GM19438 (cell line): ENCODE measurements around the gene MKKS.
"Not testable (repeated sequence)": the region's sequence is repeated elsewhere in the genome, so short reads cannot be mapped to it uniquely, and the experiment has no call there.

ENCODE experiments used
- ATAC-seq: cut with Tn5 transposase; IDR thresholded peaks from one replicate; pipeline ENCODE4 v1.9.1; 2021; ENCODE audit warnings: low read depth; ENCODE audit not compliant: unreplicated experiment

Gene MKKS

DNA sequence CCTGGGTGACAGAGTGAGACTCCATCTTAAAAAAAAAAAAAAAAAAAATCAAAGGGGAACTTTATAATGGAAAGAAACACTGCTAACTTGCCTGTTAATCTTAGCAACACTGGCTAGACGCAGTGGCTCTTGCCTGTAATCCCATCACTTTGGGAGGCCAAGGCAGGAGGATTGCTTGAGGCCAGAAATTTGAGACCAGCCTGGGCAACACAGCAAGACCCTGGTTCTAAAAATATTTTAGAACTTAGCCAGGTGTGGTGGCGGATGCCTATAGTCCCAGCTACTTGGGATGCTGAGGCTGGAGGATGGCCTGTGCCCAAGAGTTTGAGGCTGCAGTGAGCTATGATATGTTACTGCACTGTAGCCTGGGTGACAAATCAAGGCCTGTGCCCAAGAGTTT is 16.8 kb downstream of the MKKS start:
- ATAC-seq: not testable (repeated sequence)

DNA sequence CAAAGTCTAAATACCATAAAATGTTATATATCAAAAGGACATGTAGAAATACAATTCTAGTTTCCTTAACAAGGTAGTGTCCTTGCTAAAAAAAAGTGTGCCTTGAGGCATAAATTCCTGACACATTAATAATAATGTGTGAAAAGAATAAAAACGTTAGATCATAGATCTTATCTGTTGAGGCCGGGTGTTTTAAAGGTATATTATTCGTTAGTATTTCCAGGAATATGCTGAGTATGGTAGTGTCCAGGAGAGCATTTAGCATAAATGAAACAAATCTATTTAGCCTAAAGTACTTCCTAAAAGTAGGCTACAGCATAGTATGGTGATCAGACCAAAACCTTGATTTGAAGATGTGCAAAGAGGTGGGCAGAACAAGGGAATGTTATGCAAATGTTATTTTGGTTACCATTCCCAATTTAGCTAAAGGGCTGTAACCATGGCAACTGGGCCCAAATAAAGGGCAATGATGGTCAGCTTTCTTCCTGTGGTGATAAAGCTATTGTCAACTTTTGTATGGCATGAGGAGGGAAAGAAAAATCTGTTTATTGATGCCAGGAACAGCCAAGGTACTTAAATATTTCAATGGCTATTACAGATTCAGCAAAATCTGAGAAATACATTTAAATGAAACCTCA is 18.9 kb downstream of the MKKS start:
- ATAC-seq: no peak

DNA sequence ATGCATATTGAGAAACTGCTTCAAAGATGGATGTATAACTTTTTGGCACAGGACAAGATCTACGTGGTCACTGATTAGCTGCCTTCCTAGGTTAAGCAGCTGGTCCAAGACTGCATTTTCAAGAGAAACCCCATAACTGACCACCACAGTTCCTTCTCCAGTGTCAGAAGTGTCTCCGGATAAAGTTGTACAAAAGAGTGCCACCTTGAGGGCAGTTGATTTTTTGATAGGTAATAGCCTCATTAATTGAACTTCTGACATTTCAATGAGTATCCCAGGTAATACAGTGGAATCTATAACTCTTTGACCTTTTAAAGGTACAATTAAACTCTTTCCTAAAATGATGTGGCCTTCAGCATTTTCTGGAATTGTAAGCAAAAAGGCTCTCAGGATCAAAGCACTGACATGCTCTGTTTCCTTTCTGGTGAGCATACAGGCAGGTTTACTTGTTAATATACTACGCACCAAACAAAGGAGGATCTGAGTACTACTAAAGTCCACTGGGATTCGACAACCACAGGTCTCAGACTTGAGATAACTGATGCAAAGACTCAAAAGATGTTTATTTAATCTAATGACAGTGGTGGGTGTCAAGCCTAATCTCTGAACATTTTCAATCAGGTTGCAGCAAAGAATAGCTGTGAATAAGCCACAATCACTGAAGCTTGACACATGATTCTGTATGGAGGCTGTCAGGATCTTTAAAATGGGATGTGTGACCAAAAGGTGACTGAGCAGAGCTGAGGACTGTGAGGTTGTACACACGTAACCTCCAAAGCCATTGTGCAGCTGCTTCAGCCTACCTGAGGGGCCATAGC is 21.2 kb downstream of the MKKS start:
- ATAC-seq: peak; percentile 74

DNA sequence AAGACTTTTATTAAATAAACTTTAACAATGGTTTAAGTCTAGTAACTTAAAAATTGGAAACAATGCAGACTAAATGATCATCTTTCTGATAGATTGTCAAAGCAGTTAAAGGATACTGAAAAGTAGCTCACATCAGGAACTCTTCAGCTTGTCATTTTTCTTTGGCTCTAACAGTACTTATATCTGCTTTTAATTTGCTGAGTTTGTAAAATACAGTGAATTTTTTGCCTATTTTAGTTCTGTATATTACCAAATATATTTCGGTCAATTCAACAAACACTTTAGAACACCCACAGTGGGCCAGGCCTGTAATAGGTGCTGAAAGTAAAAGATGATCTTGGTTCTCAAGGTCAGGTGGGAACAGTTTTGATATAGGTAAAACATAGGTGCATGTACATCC is 22.3 kb downstream of the MKKS start:
- ATAC-seq: no peak

DNA sequence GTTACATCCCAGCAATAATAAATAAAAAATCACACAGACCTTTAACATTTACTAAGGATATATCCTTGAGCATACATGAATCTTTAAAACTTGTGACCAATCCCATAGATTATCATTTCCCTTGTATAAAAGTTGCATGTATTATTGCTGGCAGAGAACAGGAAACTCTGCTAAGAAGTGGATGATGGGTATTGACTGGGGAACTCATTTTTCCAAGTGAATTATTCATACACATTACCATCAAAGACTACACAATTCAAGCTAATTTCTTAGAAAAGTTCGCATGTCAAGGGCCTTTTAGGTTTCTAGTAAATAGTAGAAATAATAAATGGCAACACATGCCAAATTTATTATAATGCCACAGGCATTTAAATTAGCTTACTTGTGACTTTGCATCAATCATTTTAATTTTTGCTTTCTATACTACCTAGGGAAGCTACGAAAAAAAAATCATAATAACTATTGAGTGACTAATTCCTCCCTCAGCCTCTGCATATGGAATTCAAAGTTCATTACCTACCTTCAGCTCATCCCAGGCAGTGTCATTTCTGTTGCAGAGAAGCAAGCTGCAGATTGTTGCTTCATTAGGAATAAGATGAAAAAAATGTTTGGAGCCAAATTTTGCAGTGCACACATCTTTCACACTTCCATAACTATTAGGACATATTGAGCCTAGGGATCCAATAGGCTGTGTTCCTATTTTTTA is 25.8 kb downstream of the MKKS start:
- no peak for ATAC-seq

DNA sequence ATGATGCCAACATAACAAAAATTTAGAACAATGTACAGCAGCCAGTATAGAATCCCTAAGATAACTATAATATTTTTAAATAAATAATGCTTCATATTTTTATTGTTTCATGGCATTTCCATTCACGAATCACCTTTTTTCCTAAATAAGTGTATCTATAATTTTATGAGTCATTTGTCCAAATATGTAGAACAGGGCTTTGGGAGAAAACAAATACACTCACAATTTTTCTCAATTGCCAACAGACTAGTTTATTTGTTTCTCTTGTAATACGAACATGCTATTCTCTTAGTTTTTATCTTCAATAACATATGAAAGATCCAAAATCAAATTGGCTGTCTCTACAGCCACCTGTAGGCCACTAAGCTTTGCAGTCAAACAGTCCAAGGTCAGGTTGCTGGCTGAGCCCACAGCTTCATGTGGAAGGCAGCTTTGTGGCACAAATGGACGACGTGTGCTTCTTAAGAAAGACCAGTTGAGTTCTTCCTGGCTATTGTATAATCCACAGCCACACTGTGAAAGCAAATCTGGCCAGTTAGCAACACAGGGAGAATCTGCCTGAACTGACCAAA is 29.0 kb downstream of the MKKS start:
- ATAC-seq: no peak

DNA sequence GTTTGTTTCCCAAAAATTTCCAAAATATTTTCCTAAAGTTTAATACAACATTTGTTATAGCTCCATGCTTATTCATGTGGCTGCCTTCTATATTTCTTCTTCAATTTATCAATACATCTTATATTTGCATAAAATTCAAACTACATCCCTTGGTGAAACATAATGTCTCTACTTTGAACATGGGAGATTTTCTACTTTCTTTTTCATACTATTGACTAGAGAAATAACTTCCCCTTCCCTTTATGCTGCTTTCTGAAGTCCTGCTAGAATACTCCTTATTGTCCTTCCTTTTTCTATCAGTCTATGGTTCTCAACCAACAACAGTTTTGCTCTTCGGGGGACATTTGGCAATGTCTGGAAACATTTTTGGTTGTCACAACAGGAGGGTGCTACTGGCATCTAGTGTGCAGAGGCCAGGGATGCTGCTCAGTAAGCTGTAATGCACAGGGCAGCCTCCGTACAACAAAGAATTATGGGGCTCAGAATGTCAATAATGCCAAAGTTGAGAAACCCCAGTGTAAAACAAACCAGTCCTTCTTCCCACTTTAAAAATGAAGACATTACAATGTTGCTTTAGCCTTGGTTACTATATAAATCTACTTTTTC is 29.9 kb downstream of the MKKS start:
- ATAC-seq: no peak

DNA sequence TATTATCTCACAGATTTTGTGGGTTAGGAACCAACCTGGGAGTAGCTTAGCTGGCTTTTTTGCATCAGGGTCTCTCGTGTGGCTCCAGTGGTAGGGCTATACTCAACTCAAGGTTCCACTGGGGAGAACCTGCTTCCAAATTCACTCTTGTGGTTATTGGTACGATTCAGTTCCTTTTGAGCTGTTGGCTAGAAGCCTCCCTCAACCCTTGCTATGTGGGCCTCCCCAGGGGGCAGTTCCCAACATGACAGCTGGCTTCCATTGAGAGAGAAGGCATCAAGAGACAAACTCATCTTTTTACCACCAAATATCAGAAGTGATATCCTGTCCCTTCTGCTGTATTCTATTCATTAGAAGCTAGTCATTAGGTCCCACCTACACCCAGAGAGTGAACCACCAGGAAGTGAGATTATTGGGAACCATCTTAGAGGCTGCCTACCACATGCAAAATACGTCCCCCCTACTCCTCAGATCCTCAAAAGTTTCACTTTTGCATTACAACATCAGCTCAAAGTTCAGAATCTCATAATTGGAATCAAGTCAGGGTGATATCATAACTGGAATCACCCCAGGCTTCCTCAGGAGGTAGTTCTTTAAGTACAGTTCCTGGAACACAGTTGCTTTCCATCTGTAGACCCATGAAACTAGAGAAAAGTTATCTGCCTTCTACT is 30.9 kb downstream of the MKKS start:
- no peak for ATAC-seq

DNA sequence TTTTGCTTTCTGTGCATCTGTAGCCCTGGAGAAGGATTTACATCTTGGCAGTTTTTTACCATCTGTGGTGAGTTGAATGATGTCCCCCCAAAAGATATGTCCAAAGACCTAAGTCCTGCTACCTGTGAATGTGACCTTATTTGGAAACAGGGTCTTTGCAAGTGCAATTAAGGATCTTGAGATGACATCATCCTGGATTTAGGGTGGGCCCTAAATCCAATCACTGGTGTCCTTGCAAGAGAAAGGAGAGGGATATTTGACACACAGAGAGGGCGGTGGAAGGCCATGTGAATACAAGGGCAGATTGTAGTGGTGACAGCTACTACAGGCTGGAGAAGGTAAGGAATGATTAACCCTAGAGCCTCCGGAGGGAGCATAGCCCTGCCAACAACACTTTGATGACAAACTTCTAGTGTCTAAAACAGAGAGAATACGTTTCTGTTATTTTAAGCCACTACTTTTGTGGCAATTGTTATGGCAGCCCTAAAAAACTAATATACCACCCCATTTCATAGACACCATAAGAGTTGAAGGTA is 35.1 kb downstream of the MKKS start:
- no peak for ATAC-seq

DNA sequence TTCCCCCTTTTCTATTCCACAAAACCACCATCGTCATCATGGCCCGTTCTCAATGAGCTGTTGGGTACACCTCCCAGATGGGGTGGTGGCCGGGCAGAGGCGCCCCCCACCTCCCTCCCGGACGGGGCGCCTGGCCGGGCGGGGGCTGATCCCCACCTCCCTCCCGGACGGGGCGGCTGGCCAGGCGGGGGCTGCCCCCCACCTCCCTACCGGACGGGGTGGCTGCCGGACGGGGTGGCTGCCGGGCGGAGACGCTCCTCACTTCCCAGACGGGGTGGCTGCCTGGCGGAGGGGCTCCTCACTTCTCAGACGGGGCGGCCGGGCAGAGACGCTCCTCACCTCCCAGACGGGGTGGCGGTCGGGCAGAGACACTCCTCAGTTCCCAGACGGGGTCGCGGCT is 39.3 kb downstream of the MKKS start:
- not testable (repeated sequence) for ATAC-seq

DNA sequence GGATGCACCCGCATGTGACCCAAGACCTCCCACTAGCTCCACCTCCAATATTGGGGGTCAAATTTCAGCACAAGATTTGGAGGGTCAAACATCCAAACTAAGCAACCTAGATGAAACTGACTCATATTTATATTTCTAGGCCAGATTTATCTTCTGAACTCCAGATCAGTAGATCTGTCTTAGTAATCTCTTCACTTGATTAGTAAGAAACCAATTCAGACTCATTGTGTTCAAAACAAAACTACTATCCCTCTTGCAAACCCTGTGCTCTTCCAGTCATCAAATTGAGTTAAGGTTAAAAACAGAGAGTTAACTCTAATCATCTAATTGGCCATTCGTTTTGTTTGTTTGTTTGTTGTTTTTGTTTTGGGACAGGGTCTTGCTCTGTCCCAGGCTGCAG is 43.3 kb downstream of the MKKS start:
- ATAC-seq: no peak

DNA sequence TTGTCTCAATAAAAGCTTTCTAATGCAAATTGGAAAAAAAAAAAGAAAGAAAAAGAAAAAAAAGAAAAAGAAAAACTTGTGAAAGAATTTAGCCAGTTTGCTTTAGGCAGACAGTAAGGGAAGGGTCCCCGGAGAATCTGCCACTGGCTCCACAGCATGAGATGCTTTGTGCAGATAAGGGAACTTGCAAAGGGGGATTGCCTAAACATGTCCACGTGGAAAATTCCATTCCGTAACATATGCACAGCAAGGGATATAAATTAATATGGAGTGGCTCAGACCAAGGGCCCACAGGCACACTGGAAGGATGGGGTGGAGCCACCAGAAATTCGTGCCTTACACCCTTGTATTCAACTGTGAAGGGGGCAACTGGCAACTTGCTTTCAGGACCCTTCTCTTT is 45.4 kb downstream of the MKKS start:
- no peak for ATAC-seq

DNA sequence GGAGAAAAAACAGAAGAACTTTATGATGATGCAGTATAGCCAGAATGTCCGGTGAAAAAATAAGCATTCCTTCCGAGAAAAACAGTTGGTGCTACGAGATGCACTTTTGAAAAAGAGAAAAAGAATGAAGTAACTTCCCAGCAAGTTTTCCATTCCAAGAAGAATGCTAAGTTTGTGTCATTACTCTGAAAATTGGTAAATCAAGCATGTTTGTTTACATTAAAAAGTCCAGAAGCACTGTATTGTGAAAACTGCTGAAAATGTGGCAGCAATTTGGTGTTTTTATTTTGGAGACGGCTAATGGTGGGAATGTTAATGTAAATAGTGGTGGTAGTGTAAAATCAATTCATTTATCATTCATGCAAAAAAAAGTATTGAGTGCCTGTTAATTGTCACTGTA is 46.3 kb downstream of the MKKS start:
- ATAC-seq: no peak

DNA sequence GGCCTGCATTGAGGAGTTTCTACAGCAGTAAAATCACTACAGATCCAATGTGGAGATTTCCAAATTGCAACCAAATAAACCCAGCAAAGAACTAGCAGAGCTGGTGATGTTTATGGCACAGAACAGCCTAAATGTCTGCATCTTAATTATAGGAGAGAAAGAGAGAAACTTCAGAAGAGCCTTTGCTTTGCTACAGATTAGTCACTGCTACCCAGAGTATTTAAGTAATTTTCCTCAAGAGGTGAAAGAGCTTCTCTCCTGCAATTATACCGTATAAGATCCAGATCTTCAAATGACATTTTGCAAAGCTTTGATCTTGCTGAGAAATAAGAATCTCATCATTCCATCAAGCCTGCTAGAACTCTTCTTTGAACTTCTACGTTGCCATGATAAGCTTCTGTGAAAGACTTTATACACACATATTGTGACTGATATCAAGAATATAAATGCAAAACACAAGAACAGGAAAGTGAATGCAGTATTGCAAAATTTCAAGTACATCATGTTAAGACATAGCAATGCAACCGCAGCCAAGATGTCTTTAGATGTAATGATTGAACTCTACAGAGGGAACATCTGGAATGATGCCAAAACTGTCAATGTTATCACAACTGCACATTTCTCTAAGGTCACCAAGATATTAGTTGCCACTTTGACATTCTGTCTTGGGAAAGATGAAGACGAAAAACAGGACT is 48.0 kb downstream of the MKKS start:
- no peak for ATAC-seq

DNA sequence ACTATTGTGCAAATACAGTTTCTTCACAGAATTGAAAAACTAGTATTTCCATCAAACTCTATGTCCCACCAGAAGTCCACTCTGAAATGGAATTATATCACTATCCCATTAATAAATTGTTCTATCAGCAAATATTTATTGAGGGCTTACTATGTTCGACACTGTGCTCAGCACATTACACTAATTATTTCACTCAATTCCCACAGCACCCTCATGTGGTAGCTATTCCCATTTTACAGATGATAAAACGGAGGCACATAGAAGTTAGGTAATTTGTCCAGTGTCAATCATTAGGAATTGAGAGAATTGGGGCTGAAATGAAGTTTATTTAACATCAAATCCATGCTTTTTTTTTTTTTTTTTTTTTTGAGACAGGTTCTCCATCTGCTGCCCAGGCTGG is 52.5 kb downstream of the MKKS start:
- no peak for ATAC-seq

DNA sequence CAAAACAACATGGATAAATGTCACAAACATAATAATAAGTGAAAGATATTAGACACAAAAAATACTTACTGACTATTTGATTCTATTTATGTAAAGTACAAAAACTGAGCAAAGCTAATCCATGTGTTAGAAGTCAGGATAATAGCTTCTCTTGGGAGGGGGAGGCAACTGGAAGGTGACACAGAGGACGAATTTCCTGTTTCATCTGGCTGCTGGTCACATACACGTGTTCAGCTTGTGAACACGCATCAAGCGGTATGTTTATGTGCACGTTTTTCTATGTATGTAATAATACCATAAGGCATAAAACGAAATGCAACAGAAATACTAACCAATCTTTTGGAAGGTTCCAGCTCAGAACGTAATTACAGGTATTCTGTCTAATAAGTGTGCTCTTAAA is 54.3 kb downstream of the MKKS start:
- no peak for ATAC-seq

DNA sequence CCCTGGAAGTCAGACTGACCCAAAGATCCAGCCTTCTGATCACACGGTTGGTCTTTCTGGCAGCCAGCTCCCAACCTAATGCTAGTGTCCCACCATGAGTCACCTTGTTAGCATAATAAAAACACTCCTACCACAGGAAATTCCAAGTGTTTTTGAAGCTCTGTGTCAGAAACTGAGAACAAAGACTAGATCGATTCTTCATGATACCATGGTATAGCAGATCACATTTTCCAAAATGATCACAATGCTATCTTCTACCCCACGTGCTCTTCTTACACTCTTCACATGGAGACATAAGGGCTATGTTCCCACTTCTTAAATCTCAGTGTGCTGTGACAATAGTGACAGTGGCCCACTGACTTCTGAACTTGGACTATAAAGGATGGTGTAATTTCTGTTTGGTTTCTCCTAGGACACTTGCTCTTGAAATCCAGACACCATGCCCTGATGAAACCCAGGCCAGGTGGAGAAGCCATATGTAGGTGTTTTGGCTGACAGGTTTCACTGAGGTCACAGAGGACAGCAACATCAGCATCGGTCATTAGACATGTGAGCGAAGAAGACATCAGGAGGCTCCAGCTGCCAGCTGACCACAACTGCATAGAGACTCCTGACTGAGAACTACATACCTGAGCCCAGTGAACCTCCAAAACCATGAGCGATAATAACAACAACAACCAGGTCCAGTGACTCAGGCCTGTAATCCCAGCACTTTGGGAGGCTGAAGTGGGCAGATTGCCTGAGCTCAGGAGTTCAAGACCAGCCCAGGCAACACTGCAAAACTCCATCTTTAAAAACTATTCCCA is 57.5 kb downstream of the MKKS start:
- ATAC-seq: no peak

DNA sequence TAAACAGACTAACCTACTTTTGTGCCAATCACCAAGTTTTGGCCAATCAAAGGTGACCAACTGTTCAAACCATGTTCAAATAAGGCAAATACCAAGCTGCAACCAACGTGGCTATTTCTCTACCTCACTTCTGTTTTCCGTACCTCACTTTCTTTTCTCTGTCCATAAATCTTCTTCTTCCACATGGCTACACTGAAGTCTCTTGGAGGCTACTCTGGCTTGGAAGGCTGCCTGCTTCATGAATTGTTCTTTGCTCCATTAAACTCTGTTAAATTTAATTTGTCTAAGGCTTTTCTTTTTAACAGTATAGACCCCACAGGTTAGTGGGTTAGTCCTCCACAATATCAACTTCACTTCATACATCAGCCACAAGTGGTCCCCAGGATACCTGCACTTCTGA is 58.8 kb downstream of the MKKS start:
- no peak for ATAC-seq

DNA sequence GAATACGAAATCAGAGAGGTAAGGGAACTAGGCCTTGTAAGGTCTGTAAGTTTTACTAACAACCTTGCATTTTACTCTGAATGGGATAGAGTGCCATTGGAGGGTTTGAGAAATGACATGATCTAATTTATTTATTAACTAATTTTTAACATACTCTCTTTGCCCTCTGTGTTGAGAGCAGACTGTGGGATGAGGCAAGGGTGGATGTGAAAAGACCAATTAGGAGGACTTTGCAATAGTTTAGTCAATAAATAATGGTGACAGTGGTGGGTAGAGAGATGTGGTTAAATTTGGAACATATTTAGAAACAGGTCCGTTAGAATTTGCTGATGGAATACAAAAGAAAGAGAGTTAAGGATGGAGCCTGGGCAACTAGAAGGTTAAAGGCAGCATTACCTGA is 60.0 kb downstream of the MKKS start:
- ATAC-seq: no peak
